Measurements from ENCODE around the gene TULP4.
"Not testable (repeated sequence)": the region's sequence is repeated elsewhere in the genome, so short reads cannot be mapped to it uniquely, and the experiment has no call there.

TULP4 gene

DNA sequence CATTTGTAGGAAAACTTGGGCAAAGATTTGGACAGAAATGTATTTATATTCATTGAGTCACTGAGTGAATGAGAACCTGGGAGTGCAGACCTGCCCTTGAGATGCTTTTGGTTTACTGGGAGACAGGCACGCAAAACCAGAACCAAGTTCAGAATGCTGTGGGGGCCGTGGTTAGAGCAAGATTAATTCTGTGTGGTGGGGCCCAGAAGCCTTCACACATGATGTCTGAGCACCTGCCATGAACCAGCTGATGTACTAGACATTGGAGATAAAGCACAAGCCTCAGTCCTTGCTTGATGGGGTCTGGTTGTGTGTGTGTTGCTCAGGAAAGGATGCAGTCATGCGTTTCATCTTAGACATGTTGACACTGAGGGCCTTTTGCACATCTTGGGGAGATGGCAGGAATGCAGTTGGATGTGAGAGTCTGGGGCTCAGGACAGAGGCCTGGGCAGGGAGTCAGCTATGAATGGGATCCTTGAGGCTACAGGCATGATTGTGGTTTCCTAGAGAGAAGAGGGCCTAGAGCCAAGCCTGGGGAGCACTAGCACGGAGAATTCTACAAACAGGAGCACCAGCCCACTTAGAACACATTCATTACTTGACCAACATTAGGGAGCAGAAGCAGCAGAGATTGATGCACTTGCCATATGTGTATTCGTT is 133.3 kb downstream of the TULP4 start:
- no peak for TF ChIP-seq ZNF274 (IDR thresholded peaks at IDR 0.05; ENCODE audit: low read depth, low read length)
- H3K4me3 ChIP-seq (ENCODE audit: low read length): no peak overlapping the region

DNA sequence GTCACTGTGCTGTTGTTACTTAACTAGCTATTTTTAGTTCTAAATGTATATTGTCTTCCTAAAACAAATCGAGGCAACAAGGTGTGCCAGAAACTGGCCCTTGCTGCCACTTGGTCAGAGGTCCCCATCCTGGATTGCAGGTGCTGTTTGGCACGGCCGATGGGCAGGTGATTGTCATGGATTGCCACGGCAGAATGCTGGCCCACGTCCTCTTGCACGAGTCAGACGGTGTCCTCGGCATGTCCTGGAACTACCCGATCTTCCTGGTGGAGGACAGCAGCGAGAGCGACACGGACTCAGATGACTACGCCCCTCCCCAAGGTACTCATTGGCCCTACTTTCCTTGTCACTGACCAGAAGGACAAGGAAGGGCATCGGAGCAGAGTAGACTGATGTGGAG is 136.6 kb downstream of the TULP4 start:
- H3K4me3 ChIP-seq (ENCODE audit: low read length): no peak overlapping the region
- no peak for TF ChIP-seq ZNF274 (IDR thresholded peaks at IDR 0.05; ENCODE audit: low read depth, low read length)

DNA sequence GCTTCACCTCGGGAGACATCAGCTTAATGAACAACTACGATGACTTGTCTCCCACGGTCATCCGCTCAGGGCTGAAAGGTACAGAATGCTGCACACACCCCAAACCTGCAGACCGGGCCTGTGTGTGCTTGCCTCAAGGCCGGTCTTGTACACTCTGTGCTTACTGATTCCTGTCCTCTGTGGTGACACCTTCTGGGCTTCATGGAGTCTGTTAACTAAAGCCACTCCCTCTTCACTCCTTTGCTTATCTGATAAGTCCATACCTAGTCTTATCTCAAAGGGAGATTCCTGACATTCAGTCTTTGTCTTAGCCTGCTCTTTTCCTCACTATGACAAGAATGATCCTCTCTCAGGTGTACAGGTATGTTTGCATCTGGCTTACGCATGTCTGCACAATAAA is 139.9 kb downstream of the TULP4 start:
- no peak overlapping the region for H3K4me3 ChIP-seq (ENCODE audit: low read length)
- TF ChIP-seq ZNF274 (IDR thresholded peaks at IDR 0.05; ENCODE audit: low read depth, low read length): no peak

DNA sequence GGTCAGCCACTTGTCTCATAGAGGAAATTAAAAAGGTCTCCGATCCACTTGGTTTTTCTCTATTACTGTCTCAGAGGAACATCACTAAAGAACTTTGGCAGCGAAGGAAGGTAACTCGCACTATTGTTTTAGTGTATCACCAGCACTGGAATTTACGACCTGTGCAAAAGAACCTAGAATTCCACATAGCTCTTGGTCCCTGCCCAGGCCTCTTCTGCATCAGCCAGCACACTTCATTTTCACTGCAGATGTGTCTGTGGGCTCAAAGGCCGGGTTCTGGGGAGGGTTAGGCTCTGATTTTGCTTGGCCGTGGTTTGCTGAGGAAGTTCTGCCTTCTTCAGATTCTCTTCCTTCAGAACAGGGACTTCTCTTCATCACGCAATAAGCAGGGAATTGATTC is 144.9 kb downstream of the TULP4 start:
- no peak overlapping the region for H3K4me3 ChIP-seq (ENCODE audit: low read length)
- no peak for TF ChIP-seq ZNF274 (IDR thresholded peaks at IDR 0.05; ENCODE audit: low read depth, low read length)

DNA sequence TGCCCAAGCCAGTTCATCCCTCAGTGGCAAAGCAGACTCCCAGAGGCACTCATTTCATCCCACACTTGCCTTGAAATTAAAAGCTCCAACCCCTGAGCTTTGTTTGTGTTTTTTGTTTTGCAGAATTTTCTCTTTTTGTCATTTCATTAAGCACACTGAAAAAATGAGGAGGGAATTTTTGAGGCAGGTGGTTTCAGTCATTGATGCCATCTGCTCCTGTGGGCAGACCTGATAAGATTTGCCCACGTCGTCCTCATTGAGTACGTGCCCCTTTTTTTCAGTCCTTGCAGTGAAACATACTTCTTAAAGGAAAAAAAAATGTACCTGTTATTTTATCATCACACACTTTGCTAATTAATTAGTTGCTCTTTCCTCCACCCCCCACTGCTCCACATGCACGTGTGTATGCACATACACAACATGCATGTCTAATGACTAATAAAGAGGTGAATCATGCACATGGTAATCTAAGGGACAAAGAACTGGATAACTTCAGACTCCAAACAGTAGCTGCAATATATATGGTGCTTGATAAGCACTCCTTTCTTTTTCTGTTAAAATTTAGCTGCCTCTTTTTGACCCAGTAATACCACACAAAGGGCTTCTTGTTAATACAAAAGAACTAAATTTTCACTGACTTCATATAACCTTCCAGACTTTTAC is 145.5 kb downstream of the TULP4 start:
- TF ChIP-seq ZNF274 (IDR thresholded peaks at IDR 0.05; ENCODE audit: low read depth, low read length): no peak
- no peak overlapping the region for H3K4me3 ChIP-seq (ENCODE audit: low read length)

DNA sequence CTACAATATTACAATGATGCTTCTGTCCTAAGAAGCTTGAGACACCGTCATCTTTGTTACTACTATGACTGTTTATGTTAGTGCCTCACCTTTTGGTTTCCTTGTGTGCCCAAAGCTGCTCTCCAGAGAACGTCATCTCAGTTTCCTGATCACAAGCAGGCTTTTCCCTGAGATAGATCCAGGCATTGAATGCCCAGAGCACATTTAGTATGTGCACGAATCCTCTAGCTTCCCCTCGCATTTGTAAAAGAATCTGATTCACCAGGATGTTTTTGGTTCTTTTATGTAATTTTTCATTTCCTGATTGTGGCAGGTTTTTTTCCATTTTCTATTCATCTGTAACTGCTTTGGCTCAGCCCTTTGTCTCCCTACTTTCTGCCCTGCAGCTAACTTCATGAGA is 147.5 kb downstream of the TULP4 start:
- no peak overlapping the region for H3K4me3 ChIP-seq (ENCODE audit: low read length)
- TF ChIP-seq ZNF274 (IDR thresholded peaks at IDR 0.05; ENCODE audit: low read depth, low read length): no peak

DNA sequence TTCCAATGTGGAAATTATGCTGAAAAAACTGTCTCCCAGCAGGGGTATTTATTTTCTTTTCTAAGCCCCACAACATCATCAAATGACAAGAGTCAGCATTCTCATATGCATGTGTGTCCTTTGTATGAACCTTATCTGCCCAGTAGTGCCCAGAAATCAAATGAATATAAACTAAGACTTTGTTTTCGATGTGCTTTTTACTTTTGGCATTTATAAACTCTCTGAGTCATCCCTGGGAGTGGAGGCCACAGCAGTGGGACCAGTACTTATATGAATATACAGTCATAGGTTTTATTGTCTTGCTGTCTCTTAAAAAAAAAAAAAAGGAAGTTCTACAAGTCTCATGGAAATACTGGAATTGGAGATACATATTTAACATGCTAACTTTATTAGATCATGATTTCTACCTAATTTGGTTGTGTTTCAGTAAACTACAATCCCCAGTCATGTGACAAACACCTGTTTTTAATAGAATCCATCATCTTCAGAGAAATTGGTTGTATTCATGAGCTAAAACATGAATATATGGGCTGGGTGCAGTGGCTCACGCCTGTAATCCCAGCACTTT is 148.4 kb downstream of the TULP4 start:
- H3K4me3 ChIP-seq (ENCODE audit: low read length): no peak overlapping the region
- TF ChIP-seq ZNF274 (IDR thresholded peaks at IDR 0.05; ENCODE audit: low read depth, low read length): no peak

DNA sequence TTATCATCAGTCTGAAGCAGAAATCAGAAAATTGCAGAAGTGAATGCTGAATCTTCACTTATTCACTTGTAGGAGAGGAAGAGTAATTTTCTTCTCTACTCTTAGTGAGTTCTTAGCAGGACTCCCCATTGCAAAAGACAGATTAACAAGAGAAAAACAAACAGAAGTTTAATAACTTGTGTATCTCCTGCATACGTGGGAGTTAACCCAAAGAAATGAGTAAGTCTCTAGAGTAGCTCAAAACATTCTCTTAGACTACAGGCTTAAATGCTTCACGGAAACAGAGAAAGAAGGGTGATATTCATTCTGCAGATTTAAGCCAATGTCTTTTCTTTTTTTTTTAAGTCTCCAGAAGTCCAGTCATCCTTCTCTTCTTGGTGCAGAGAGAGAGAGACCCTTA is 149.7 kb downstream of the TULP4 start:
- no peak for TF ChIP-seq ZNF274 (IDR thresholded peaks at IDR 0.05; ENCODE audit: low read depth, low read length)
- H3K4me3 ChIP-seq (ENCODE audit: low read length): no peak overlapping the region

DNA sequence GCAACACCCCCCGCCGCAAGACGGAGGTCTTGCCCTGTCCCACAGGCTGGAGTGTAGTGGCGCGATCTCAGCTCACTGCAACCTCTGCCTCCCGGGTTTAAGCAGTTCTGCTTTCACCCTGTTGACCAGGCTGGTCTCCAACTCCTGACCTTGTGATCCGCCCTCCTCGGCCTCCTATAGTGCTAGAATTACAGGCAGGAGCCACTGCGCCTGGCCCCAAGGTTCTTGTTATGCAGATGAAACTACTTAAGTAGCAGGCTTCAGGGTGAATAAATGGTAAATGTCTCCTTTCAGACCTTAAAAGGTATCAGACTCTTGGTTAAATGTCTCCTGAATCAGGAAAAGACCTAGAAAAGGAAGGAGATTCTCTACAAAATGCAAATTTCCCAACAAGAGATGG is 152.2 kb downstream of the TULP4 start:
- no peak for TF ChIP-seq ZNF274 (IDR thresholded peaks at IDR 0.05; ENCODE audit: low read depth, low read length)
- no peak overlapping the region for H3K4me3 ChIP-seq (ENCODE audit: low read length)

DNA sequence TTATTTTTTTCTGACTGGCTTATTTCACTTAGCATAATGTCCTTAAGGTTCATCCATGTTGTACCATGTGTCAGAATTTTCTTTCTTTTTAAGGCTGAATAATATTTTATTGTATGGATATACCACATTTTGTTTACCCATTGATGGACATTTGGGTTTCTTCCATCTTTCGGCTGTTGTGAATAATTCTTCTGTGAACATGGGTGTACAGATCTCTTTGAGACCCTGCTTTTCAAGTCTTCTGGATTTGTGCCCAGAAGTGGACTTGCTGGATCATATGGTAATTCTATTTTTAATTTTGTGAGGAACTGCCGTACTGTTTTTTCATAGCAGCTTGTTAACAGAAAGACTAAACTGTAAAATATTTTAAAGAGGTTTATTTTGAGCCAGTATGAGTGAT is 153.0 kb downstream of the TULP4 start:
- no peak for TF ChIP-seq ZNF274 (IDR thresholded peaks at IDR 0.05; ENCODE audit: low read depth, low read length)
- no peak overlapping the region for H3K4me3 ChIP-seq (ENCODE audit: low read length)

DNA sequence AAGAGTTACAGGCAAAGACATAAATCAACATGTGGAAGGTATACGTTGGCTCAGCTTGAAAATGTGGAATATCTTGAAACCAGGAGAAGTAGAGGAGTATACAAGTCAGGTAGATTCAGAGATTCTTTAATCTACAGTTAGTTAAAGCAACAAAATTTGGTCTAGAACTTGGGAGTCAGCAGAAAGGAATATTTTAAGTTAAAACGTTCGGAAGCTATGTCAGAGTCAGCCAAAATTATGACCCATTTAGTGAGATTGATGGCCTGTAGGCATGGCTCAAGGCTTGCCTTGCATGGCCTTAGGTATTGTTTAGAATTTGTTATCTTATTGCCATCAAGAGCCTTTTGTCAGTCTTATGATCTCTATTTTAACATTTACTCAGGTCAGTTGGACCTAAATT is 153.5 kb downstream of the TULP4 start:
- no peak for TF ChIP-seq ZNF274 (IDR thresholded peaks at IDR 0.05; ENCODE audit: low read depth, low read length)
- H3K4me3 ChIP-seq (ENCODE audit: low read length): no peak overlapping the region

DNA sequence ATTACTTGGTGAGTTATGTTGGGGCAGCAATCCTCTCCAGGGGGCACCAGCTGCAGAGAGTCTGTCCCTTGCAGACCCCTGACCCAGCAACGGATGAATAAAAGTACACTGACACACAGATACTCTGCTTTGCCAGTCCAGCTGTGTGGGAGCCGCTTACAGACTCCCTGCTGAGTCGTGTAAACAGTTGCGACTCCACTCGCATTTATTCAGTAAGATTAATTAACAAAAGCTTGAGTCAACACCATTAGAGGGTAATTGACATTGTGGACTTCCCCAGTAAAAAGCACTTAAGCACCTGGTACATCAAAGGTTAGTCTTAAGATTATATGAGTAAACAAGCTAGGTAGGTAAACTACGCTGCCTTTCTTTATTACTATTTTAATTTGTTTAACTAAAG is 155.7 kb downstream of the TULP4 start:
- H3K4me3 ChIP-seq (ENCODE audit: low read length): no peak overlapping the region
- no peak for TF ChIP-seq ZNF274 (IDR thresholded peaks at IDR 0.05; ENCODE audit: low read depth, low read length)

DNA sequence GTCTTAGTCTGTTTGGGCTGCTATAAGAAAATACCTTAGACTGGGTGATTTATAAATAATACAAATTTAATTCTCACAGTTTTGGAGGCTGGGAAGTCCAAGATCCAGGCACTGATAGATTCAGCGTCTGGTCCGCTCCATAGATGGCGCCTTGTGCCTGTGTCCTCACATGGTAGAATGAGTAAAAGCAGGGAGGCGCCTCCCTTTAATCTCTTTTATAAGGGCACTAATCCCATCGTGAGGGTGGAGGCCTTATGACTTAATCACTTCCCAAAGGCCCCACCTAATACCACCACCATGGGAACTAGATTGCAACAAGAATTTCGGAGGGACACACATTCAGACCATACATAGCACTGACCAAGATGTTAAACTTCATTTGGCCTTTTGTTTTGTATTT is 156.4 kb downstream of the TULP4 start:
- no peak for TF ChIP-seq ZNF274 (IDR thresholded peaks at IDR 0.05; ENCODE audit: low read depth, low read length)
- no peak overlapping the region for H3K4me3 ChIP-seq (ENCODE audit: low read length)

DNA sequence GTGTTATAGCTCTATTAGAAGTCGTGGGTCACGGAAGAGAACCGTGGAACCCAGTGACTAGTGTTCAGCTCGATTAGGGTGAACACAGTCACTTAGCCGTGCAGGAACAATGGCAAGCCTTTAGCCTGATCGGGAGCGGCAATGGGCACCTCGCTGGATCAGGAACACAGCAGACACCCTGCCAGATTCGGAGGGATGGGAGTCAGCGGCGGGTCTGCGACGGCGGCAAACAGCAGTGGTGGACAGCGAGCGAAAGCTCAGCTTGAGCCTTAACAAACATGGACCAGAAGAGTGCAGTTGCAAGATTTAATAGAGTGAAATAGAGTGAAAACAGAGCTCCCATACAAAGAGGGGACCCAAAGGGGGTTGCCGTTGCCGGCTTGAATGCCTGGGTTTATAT is 157.8 kb downstream of the TULP4 start:
- H3K4me3 ChIP-seq (ENCODE audit: low read length): not testable (repeated sequence)

DNA sequence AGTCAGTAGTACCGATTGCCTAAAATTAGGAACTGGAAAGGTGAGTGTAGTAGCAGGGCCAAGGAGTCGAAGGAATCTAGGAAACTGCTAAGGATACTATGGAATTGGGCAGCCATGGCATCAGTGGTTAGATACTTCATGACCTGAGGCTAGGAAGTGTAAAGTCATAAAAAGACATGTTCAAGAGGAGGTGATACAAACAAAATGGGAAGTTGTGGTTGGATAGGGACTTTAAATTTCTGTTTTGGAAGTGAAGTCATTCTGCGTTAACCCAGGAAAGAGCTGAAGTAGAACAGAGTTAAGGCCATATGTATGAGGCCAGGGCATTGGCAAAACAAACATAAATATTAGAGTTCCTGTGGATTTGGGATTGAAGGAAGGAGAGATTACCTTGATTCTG is 159.1 kb downstream of the TULP4 start:
- H3K4me3 ChIP-seq (ENCODE audit: low read length): no peak overlapping the region
- TF ChIP-seq ZNF274 (IDR thresholded peaks at IDR 0.05; ENCODE audit: low read depth, low read length): no peak

DNA sequence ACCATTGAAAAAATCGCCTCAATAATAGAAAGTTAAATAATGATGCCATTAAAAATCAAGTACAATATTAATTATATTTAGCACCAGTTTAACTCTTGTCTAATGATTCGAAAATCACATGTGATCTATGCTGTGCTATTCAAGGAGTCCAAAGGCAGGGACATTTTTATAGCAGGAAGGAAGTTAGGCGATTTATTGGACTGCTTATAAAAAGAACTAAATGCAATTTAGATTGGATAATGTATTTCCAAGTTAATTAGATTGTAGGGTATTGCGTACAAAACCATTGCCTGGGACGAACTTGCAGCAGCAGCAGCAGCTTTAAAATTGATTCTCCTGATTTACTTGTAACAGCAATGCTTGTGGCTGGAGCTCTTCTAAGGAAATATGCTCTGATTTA is 160.2 kb downstream of the TULP4 start:
- no peak overlapping the region for H3K4me3 ChIP-seq (ENCODE audit: low read length)
- TF ChIP-seq ZNF274 (IDR thresholded peaks at IDR 0.05; ENCODE audit: low read depth, low read length): no peak

All from GM08714 (cell line).